ENCODE data around the gene PACRG. TPM values are rescaled to one million over a fixed set of nuclear protein-coding genes. Genes with fewer than 3 reads are reported as not detected.
"Not testable (repeated sequence)": the region's sequence is repeated elsewhere in the genome, so short reads cannot be mapped to it uniquely, and the experiment has no call there.

PACRG gene
- total RNA-seq, 1 donor from 2014 or later = 1.1 TPM

DNA sequence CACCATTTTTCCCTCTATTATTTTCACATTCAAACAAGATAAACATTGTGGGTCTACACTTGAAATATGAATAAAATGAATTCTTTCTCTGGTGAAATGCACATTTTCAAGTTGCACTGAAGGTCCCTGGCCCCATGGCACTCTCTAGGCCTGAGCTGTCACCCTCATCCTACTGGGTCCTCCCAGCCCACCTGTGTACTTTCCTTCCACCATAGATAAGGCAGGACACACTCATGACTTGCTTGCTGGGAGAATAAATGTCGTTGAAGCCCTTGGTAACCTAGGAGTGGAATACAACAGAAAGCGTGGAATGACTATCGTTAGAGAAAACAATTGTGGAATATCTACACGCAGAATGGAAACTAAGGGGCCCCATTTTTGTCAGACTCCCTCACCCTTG lies 585.8 kb downstream of the PACRG start:
- H3K9me3 Mint-ChIP-seq (ENCODE audit: low read depth) = no peaks in the 10 kb centered on the region
- H3K27ac Mint-ChIP-seq (ENCODE audit: unreplicated experiment) = no peak overlapping the region
- peaks cover 2% of the 10 kb centered on the region for H3K36me3 Mint-ChIP-seq (ENCODE audit: low read depth)
- no peak for TF ChIP-seq CTCF (IDR thresholded peaks at IDR 0.05)
- no peak overlapping the region for H3K4me3 Mint-ChIP-seq (ENCODE audit: unreplicated experiment)
- H3K4me1 Mint-ChIP-seq (ENCODE audit: low read depth) = peaks cover 8% of the 10 kb centered on the region
- peaks cover 2% of the 10 kb centered on the region for H3K27me3 Mint-ChIP-seq (ENCODE audit: low read depth)
- no peak for DNase-seq (ENCODE audit: low spot score)

GRCh38 chr6:163313981-163314380 lies 586.2 kb downstream of the PACRG start:
- H3K9me3 Mint-ChIP-seq (ENCODE audit: low read depth) = no peaks in the 10 kb centered on the region
- H3K4me3 Mint-ChIP-seq (ENCODE audit: unreplicated experiment) = no peak overlapping the region
- H3K27ac Mint-ChIP-seq (ENCODE audit: unreplicated experiment) = no peak overlapping the region
- H3K36me3 Mint-ChIP-seq (ENCODE audit: low read depth) = peaks cover 2% of the 10 kb centered on the region
- no peak for DNase-seq (ENCODE audit: low spot score)
- peaks cover 2% of the 10 kb centered on the region for H3K27me3 Mint-ChIP-seq (ENCODE audit: low read depth)
- TF ChIP-seq CTCF (IDR thresholded peaks at IDR 0.05) = no peak
- peaks cover 8% of the 10 kb centered on the region for H3K4me1 Mint-ChIP-seq (ENCODE audit: low read depth)

DNA sequence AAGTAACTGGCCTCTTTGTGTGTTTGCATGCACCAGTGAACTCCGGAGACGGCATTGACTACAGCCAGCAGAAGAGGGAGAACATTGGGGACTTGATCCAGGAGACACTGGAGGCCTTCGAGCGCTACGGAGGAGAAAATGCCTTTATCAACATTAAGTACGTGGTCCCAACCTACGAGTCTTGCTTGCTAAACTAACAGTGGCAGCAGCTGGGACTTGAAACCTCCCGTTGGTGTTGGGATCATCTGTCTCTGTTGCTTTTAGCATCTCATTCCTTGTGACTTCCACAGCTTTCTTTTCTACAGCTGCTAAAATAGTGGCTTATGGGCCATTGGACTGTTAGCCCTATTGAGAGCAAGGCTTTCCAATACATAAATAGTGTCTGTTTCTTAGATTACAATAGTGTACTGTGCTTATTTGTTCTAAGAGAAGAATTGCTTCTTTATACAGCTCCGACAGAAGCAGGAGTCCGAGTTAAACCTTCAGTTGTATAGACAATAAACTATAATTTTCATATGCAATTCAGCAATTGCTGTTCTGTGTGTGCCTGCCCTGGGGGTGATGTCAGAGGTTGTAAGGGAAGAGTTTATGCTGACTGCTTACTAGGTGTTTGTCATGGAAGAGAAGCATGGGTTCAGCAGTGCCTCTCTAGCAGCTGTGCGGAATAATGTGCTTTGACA lies 587.2 kb downstream of the PACRG start:
- DNase-seq (ENCODE audit: low spot score) = no peak
- Mint-ChIP-seq H3K27ac (ENCODE audit: unreplicated experiment) (no peak overlapping the region), H3K9me3 (ENCODE audit: low read depth) (no peaks in the 10 kb centered on the region), H3K4me3 (ENCODE audit: unreplicated experiment) (no peak overlapping the region), H3K27me3 (ENCODE audit: low read depth) (peaks cover 2% of the 10 kb centered on the region), H3K36me3 (ENCODE audit: low read depth) (peaks cover 2% of the 10 kb centered on the region), H3K4me1 (ENCODE audit: low read depth) (peaks cover 2% of the 10 kb centered on the region)
- TF ChIP-seq CTCF (IDR thresholded peaks at IDR 0.05) = no peak

DNA sequence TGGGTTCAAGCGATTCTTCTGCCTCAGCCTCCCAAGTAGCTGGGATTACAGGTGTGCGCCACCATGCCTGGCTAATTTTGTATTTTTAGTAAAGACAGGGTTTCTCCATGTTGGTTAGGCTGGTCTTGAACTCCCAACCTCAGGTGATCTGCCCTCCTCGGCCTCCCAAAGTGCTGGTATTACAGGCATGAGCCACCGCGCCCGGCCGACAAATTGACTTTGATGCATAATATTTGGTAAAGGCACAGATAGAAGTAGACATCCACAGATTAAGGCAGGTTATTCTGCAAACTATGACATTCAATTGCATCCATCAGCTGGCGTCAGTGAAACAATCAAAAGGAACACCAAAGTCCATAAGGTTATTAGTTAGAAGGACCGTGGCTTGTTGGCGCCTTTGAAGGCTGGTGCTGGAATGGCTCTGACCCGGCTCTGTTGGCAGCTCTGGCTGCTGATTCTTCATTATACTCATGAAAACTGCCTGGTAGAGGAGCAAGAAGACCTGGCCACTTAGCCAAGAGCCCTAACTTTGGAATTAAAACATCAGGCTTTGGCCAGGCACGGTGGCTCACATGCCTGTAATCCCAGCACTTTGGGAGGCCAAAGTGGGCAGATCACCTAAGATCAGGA lies 589.2 kb downstream of the PACRG start:
- not testable (repeated sequence) for H3K4me1 Mint-ChIP-seq (ENCODE audit: low read depth); DNase-seq (ENCODE audit: low spot score); H3K27ac Mint-ChIP-seq (ENCODE audit: unreplicated experiment); H3K4me3 Mint-ChIP-seq (ENCODE audit: unreplicated experiment); H3K36me3 Mint-ChIP-seq (ENCODE audit: low read depth); H3K27me3 Mint-ChIP-seq (ENCODE audit: low read depth); H3K9me3 Mint-ChIP-seq (ENCODE audit: low read depth)

DNA sequence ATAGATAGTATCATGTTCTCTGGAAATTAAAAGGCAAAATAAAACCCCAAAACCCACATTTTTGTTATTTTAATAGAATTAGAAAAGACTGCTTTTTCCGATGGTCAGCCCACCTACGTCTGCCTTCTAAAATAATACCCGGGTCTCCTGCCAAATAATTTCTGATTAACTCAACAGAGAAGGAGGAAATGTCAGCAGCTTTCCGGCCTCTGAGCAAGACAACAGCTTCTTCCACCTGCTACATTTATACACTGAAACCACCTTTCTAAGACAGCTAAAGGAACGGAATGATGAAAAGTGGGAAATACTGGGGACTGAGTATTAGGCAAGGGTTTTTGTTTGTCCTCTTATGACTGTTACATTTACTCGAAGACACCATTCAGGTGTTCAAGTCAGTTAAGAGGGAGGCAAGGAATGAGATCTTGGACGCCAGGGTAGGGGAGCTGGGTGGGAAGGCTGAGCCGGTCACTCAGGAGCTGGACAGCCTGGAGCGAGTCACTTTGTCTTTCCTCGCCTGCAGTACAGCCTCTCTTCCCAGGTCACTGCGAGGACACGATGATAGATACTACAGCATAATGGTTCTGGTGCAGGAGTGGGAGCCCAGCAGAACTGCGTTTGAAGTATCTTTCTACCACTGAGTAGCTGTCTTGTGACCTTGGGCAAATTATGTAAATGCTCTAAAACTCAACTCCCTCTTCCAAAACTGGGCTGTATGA lies 590.5 kb downstream of the PACRG start:
- peaks cover 2% of the 10 kb centered on the region for H3K27me3 Mint-ChIP-seq (ENCODE audit: low read depth)
- no peak overlapping the region for H3K4me3 Mint-ChIP-seq (ENCODE audit: unreplicated experiment)
- no peak overlapping the region for H3K27ac Mint-ChIP-seq (ENCODE audit: unreplicated experiment)
- no peak for TF ChIP-seq CTCF (IDR thresholded peaks at IDR 0.05)
- DNase-seq (ENCODE audit: low spot score) = no peak
- H3K9me3 Mint-ChIP-seq (ENCODE audit: low read depth) = no peaks in the 10 kb centered on the region
- peaks cover 2% of the 10 kb centered on the region for H3K36me3 Mint-ChIP-seq (ENCODE audit: low read depth)
- H3K4me1 Mint-ChIP-seq (ENCODE audit: low read depth) = peaks cover 4% of the 10 kb centered on the region
